GM23338 (cell line): ENCODE results near the gene NRF1. TPM values are rescaled to one million over a fixed set of nuclear protein-coding genes. Genes with fewer than 3 reads are reported as not detected.

Source experiments
- ATAC-seq: fragments of 200-7000 bp; cut with Tn5 transposase; 3 replicates; pipeline ENCODE4 v1.9.1; 2020
- DNase-seq: peaks from one replicate; pipeline ENCODE4 v3.0.0-alpha.2; 2015; ENCODE audit warnings: low spot score
- H2AFZ ChIP-seq: fragments of 200-600 bp; sonication (generic); 2 replicates; pipeline ENCODE4 v1.8.0; 2016; ENCODE audit warnings: antibody characterized with exemption, mild to moderate bottlenecking, moderate library complexity
- H3F3A ChIP-seq: fragments of 200-600 bp; sonication (generic); replicated peaks from 2 replicates; pipeline ENCODE4 v1.8.0; 2017; ENCODE audit warnings: antibody characterized with exemption, mixed run types, low read depth
- H3K27ac ChIP-seq: fragments of 200-600 bp; sonication (generic); 2 replicates; pipeline ENCODE4 v1.6.1; 2016; ENCODE audit warnings: low read depth
- H3K27me3 ChIP-seq: fragments of 200-600 bp; sonication (generic); 2 replicates; pipeline ENCODE4 v1.8.0; 2016; ENCODE audit warnings: mild to moderate bottlenecking, mixed run types, moderate library complexity; ENCODE audit not compliant: insufficient read depth
- H3K36me3 ChIP-seq: fragments of 200-600 bp; sonication (generic); 2 replicates; pipeline ENCODE4 v1.8.0; 2016; ENCODE audit warnings: mild to moderate bottlenecking; ENCODE audit not compliant: insufficient read depth
- H3K4me1 ChIP-seq: fragments of 200-600 bp; sonication (generic); 2 replicates; pipeline ENCODE4 v1.8.0; 2016; ENCODE audit warnings: mild to moderate bottlenecking, moderate library complexity; ENCODE audit not compliant: insufficient read depth
- H3K4me2 ChIP-seq: fragments of 200-600 bp; sonication (generic); 2 replicates; pipeline ENCODE4 v1.7.1; 2017; ENCODE audit warnings: mixed run types
- H3K4me3 ChIP-seq: fragments of 200-600 bp; sonication (generic); 2 replicates; pipeline ENCODE4 v1.6.1; 2016; ENCODE audit warnings: mixed run types
- H3K79me2 ChIP-seq: fragments of 200-600 bp; sonication (generic); replicated peaks from 2 replicates; pipeline ENCODE4 v1.8.0; 2017; ENCODE audit warnings: mild to moderate bottlenecking; ENCODE audit not compliant: insufficient read depth
- H3K9me2 ChIP-seq: fragments of 200-600 bp; sonication (generic); 2 replicates; pipeline ENCODE4 v1.8.0; 2017; ENCODE audit not compliant: insufficient read depth
- H4K20me1 ChIP-seq: fragments of 200-600 bp; sonication (generic); replicated peaks from 2 replicates; pipeline ENCODE4 v1.8.0; 2017; ENCODE audit warnings: mild to moderate bottlenecking; ENCODE audit not compliant: insufficient read depth
- H3K27ac Mint-ChIP-seq: 2 replicates; pipeline ENCODE4 v1.8.0; 2020; ENCODE audit warnings: inconsistent platforms, mild to moderate bottlenecking, moderate library complexity, mixed read lengths
- H3K27me3 Mint-ChIP-seq: 3 replicates; pipeline ENCODE4 v1.8.0; 2022; ENCODE audit warnings: low read depth, mild to moderate bottlenecking, moderate library complexity, mixed read lengths, inconsistent platforms; ENCODE audit not compliant: insufficient read depth, poor library complexity
- H3K36me3 Mint-ChIP-seq: 3 replicates; pipeline ENCODE4 v1.8.0; 2021; ENCODE audit warnings: low read depth, mild to moderate bottlenecking, inconsistent platforms, moderate library complexity, mixed read lengths
- H3K4me1 Mint-ChIP-seq: 3 replicates; pipeline ENCODE4 v1.8.0; 2020; ENCODE audit warnings: mild to moderate bottlenecking, inconsistent platforms, mixed read lengths
- H3K4me3 Mint-ChIP-seq: 3 replicates; pipeline ENCODE4 v1.8.0; 2021; ENCODE audit warnings: moderate library complexity, mild to moderate bottlenecking, inconsistent platforms, mixed read lengths
- H3K9me3 Mint-ChIP-seq: 3 replicates; pipeline ENCODE4 v1.8.0; 2020; ENCODE audit warnings: moderate library complexity, mild to moderate bottlenecking, inconsistent platforms, mixed read lengths
- CREB1 ChIP-seq: fragments of 250-450 bp; sonication (Bioruptor Pico); IDR thresholded peaks from 2 replicates; pipeline ENCODE4 v1.5.0; 2020; ENCODE audit warnings: low read depth, mild to moderate bottlenecking, moderate library complexity
- CTCF ChIP-seq, 2 experiments: fragments of 200-600 bp in 1 of 2; sonication (generic) in 1 of 2; conservative IDR thresholded peaks; 2 replicates each; pipeline versions ENCODE4 v1.5.1 to v1.6.1; 2016 to 2017; ENCODE audit warnings: antibody characterized with exemption in 2 of 2, low read depth in 2 of 2, mild to moderate bottlenecking in 2 of 2, moderate library complexity in 1 of 2
- EZH2phosphoT487 ChIP-seq: fragments of 200-600 bp; sonication (generic); IDR thresholded peaks from one replicate; pipeline ENCODE4 v1.8.1; 2018; ENCODE audit warnings: antibody characterized with exemption; ENCODE audit not compliant: unreplicated experiment
- JUNB ChIP-seq: IDR thresholded peaks from one replicate; pipeline ENCODE4 v1.6.1; 2016; ENCODE audit warnings: antibody characterized with exemption; ENCODE audit not compliant: unreplicated experiment
- NANOG ChIP-seq: IDR thresholded peaks from 2 replicates; pipeline ENCODE4 v1.6.1; 2016; ENCODE audit warnings: antibody characterized with exemption, borderline replicate concordance
- REST ChIP-seq: IDR thresholded peaks from one replicate; pipeline ENCODE4 v1.6.1; 2018; ENCODE audit warnings: antibody characterized with exemption; ENCODE audit not compliant: unreplicated experiment
- STAT1 ChIP-seq: IDR thresholded peaks from one replicate; pipeline ENCODE4 v1.6.1; 2016; ENCODE audit warnings: antibody characterized with exemption; ENCODE audit not compliant: unreplicated experiment
- ZNF114 ChIP-seq: fragments of 250-450 bp; sonication (Bioruptor Pico); IDR thresholded peaks from 2 replicates; pipeline ENCODE4 v1.5.0; 2020; ENCODE audit warnings: mild to moderate bottlenecking, moderate library complexity
- ZNF462 ChIP-seq: fragments of 250-450 bp; sonication (Bioruptor Pico); IDR thresholded peaks from 2 replicates; pipeline ENCODE4 v1.5.0; 2020; ENCODE audit warnings: mild to moderate bottlenecking, moderate library complexity
- polyA plus RNA-seq: library from polyadenylated mRNA; unstranded; fragments of >200 nt; fragmentation: Nextera tagmentation; extraction: Ambion mirVana; gene quantifications from 2 replicates; pipeline ENCODE4 v1.2.1, GENCODE V29; 2016
- total RNA-seq: library from RNA; depleted of rRNA; stranded (reverse); fragments of >200 nt; shearing (Covaris generic); gene quantifications from 2 replicates; pipeline ENCODE4 v1.2.3, GENCODE V29; 2014

The NRF1 gene
- total and polyA plus RNA-seq, 2 experiments from 2014 or later, result 5.3 to 24.6 TPM

GRCh38 chr7:129751916-129752315 is 140.4 kb downstream of the NRF1 start (continued):
- TF ChIP-seq ZNF462 (CRISPR knock-in tag), result no peak
- TF ChIP-seq CREB1, result no peak
- TF ChIP-seq STAT1, result no peak
- no peak for TF ChIP-seq NANOG
- TF ChIP-seq ZNF114 (CRISPR knock-in tag), result no peak
- no peak for TF ChIP-seq CTCF (conservative IDR thresholded peaks at IDR 0.05; ENCODE audit: low read depth in 2 of 2)
- no peak for TF ChIP-seq JUNB

GRCh38 chr7:129752760-129753159 is 141.2 kb downstream of the NRF1 start:
- Mint-ChIP-seq H3K9me3 (no peaks in the 10 kb centered on the region; the same call in 2 of the 3 replicates), H3K4me1 (peaks cover 32% of the 10 kb centered on the region), H3K27me3 (peaks cover 5% of the 10 kb centered on the region), H3K36me3 (peaks cover 37% of the 10 kb centered on the region), H3K27ac (no peak overlapping the region), H3K4me3 (no peak overlapping the region)
- H3F3A ChIP-seq, result 0 out of 2 replicates have a peak, but pooled peaks cover 2% of the 10 kb centered on the region
- no peaks in the 10 kb centered on the region for H3K36me3 ChIP-seq
- H3K4me3 ChIP-seq, result no peak overlapping the region
- H3K27ac ChIP-seq, result no peak overlapping the region
- H2AFZ ChIP-seq, result no peak overlapping the region
- H4K20me1 ChIP-seq, result peaks cover 3% of the 10 kb centered on the region; the same call in 1 of the 2 replicates
- no peak for DNase-seq
- H3K4me1 ChIP-seq, result peaks cover 11% of the 10 kb centered on the region
- no peak overlapping the region for H3K4me2 ChIP-seq
- no peaks in the 10 kb centered on the region for H3K79me2 ChIP-seq
- no peaks in the 10 kb centered on the region for H3K9me2 ChIP-seq
- no peaks in the 10 kb centered on the region for H3K27me3 ChIP-seq
- ATAC-seq, result no peak
- TF ChIP-seq EZH2phosphoT487, result no peak
- no peak for TF ChIP-seq STAT1
- TF ChIP-seq REST, result no peak
- TF ChIP-seq JUNB, result no peak
